ENCODE results near the gene RPS13.
"Not testable (repeated sequence)": the region's sequence is repeated elsewhere in the genome, so short reads cannot be mapped to it uniquely, and the experiment has no call there.

The RPS13 gene

GRCh38 chr11:17036666-17037658 lies 40.5 kb downstream of the RPS13 start:
- DNase-seq (ENCODE audit: low read depth in 2 of 2) = no peak

GRCh38 chr11:17034027-17034426 lies 43.4 kb downstream of the RPS13 start:
- not testable (repeated sequence) for DNase-seq (ENCODE audit: low read depth in 2 of 2)

- no peak for DNase-seq (ENCODE audit: low read depth in 2 of 2)
These were observed 50.9 kb downstream of the RPS13 start for GRCh38 chr11:17026487-17027082.

GRCh38 chr11:17024924-17025323 lies 52.5 kb downstream of the RPS13 start:
- no peak for DNase-seq (ENCODE audit: low read depth in 2 of 2)
